Endothelial cell of umbilical vein (primary cell): ENCODE data around the gene SHROOM2.

Experiments used
- EZH2 ChIP-seq: IDR thresholded peaks from 2 replicates; pipeline ENCODE4 v1.6.1; 2012; ENCODE audit warnings: borderline replicate concordance, low read depth, mild to moderate bottlenecking, moderate library complexity, low read length, inconsistent platforms; ENCODE audit not compliant: severe bottlenecking
- FOS ChIP-seq: IDR thresholded peaks from 2 replicates; pipeline ENCODE4 v1.6.1; 2011; ENCODE audit warnings: mild to moderate bottlenecking, low read length, moderate library complexity, borderline replicate concordance; ENCODE audit not compliant: insufficient read depth
- JUN ChIP-seq: IDR thresholded peaks from 2 replicates; pipeline ENCODE4 v1.6.1; 2011; ENCODE audit warnings: borderline replicate concordance, low read depth; ENCODE audit not compliant: insufficient read length, insufficient read depth
- MYC ChIP-seq: IDR thresholded peaks from one replicate; pipeline ENCODE4 v1.6.1; 2011; ENCODE audit warnings: mild to moderate bottlenecking, low read depth, low read length
- POLR2A ChIP-seq: IDR thresholded peaks from 2 replicates; pipeline ENCODE4 v1.6.1; 2012; ENCODE audit warnings: low read depth, mild to moderate bottlenecking, control low read depth, low read length
- POLR2AphosphoS5 ChIP-seq: IDR thresholded peaks from 2 replicates; pipeline ENCODE4 v1.6.1; 2012; ENCODE audit warnings: low read depth, mild to moderate bottlenecking, control low read depth, low read length, moderate library complexity; ENCODE audit not compliant: insufficient read depth
- TF ChIP-seq, protein P1 (sequence below), 2 donors: IDR thresholded peaks; 1 replicate in 1 of 2; 2 replicates in 1 of 2; pipeline ENCODE4 v1.5.1; 2011; ENCODE audit warnings: low read length in 2 of 2, mild to moderate bottlenecking in 2 of 2, moderate library complexity in 2 of 2, control low read depth in 1 of 2, inconsistent platforms in 1 of 2, low read depth in 1 of 2; ENCODE audit not compliant: insufficient read depth in 1 of 2; ENCODE audit errors: extremely low read depth in 1 of 2
- TF ChIP-seq, protein P2 (sequence below): IDR thresholded peaks from 2 replicates; pipeline ENCODE4 v1.6.1; 2011; ENCODE audit not compliant: insufficient read depth, insufficient read length

DNA sequence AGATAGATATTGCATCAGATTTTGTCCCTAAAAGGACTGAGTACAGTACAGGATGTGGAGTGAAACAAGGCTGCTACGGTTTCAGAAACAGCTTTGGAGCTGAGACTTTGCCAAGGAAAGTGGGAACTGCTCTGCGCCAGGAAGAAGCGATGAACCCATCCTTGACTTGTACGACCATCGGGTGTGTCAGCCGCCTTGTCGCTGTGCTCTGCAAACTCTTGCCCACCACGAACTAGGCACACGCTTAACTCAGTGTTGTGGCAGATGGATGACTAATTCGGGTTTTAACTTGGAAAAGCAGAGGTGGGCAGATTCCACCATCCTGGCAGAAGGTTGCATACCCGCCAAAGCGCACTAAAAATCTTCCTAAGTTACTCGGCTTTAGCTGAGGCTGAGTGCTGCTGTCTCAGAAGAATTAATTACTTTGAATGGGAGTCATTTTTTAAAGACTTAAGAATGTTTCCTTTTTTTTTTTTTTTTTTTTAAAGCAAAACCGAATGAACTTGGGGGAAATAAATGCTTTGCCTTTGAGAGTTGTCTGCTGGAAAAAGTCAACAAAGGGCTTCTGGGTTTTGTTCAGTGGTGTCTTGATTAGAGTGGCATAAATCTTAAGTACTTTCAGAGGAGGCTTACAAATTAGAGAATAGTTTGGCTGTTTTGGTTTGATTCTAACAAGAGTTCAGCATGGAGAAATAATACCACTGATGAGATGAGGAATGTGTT, 69.5 kb downstream of the SHROOM2 start:
- TF ChIP-seq, protein P1, sequence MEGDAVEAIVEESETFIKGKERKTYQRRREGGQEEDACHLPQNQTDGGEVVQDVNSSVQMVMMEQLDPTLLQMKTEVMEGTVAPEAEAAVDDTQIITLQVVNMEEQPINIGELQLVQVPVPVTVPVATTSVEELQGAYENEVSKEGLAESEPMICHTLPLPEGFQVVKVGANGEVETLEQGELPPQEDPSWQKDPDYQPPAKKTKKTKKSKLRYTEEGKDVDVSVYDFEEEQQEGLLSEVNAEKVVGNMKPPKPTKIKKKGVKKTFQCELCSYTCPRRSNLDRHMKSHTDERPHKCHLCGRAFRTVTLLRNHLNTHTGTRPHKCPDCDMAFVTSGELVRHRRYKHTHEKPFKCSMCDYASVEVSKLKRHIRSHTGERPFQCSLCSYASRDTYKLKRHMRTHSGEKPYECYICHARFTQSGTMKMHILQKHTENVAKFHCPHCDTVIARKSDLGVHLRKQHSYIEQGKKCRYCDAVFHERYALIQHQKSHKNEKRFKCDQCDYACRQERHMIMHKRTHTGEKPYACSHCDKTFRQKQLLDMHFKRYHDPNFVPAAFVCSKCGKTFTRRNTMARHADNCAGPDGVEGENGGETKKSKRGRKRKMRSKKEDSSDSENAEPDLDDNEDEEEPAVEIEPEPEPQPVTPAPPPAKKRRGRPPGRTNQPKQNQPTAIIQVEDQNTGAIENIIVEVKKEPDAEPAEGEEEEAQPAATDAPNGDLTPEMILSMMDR (IDR thresholded peaks at IDR 0.05; ENCODE audit: extremely low read depth in 1 of 2, insufficient read depth in 1 of 2, low read depth in 1 of 2, low read length in 2 of 2) = no peak
- TF ChIP-seq POLR2AphosphoS5 = no peak
- TF ChIP-seq EZH2 = no peak
- TF ChIP-seq MYC = no peak
- no peak for TF ChIP-seq POLR2A
- TF ChIP-seq FOS = no peak
- TF ChIP-seq, protein P2, sequence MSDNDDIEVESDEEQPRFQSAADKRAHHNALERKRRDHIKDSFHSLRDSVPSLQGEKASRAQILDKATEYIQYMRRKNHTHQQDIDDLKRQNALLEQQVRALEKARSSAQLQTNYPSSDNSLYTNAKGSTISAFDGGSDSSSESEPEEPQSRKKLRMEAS = no peak
- no peak for TF ChIP-seq JUN
